ENCODE results near the gene IQGAP1.

The IQGAP1 gene

DNA sequence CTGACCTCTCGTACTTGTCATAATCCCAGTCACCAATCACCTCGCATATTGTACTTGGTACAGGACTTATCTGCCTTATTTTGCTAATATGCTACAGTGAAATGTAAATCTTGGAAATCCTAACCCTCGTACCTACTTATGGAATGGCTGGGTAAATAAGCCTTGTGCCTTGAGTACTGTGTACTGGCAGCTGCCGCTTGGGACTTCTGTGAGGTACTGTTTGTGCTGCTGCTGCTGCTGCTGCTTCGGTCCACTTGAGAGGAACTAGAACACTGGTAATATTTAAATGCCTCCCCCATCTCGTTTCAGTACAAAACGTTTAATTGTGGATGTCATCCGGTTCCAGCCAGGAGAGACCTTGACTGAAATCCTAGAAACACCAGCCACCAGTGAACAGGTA lies 99.1 kb downstream of the IQGAP1 start:
- no peak for FAIRE-seq
- DNase-seq (ENCODE audit: insufficient read length, low spot score), result no peak
- TF ChIP-seq CTCF (IDR thresholded peaks at IDR 0.05; ENCODE audit: insufficient read depth, missing control alignments), result no peak

DNA sequence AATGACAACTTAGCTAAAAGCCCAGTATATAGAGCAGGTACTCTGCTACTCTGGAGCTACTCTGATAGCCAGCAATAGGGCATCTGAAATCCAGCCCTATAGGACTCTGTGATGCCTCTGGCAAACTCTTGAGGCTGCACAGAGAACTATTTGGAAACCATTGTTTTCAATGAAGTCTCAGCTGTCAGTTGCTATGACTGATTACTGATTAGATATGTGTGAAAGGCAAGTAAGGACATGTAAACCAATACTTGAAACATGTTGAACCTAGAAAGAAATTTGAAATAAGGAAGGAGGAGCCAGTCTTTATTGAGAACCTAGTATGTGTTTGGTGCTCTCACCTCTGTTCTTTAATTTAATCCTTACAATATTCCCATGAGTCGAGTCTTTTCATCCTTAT lies 101.5 kb downstream of the IQGAP1 start:
- FAIRE-seq, result no peak
- TF ChIP-seq CTCF (IDR thresholded peaks at IDR 0.05; ENCODE audit: insufficient read depth, missing control alignments), result no peak

DNA sequence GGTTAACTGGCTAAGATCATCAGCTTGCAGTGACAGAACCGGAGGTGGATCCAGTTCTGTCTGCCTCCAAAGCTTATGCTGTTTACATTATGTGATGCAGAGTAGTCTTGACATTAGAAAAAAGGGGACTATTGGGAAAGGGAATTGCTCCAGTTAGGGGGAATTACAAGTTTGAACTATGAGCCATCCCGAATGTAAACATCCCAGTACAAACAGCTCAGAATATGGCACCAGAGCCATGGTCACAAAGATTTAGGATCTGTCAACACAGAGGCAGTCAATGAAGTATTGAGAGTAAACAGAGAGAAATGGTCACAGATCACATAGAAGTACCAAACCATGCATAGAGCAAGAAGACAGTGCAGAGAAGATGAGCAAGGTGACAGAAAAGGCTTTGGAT lies 101.9 kb downstream of the IQGAP1 start:
- FAIRE-seq (no peak), DNase-seq (ENCODE audit: insufficient read length, low spot score) (no peak)
- TF ChIP-seq CTCF (IDR thresholded peaks at IDR 0.05; ENCODE audit: insufficient read depth, missing control alignments), result no peak

More for the DNA sequence above, 101.5 kb downstream of the IQGAP1 start:
- no peak for DNase-seq (ENCODE audit: insufficient read length, low spot score)

- FAIRE-seq, result no peak
- TF ChIP-seq CTCF (IDR thresholded peaks at IDR 0.05; ENCODE audit: insufficient read depth, missing control alignments), result no peak
- no peak for DNase-seq (ENCODE audit: insufficient read length, low spot score)
Measured at GRCh38 chr15:90493647-90494046, 105.6 kb downstream of the IQGAP1 start.

GRCh38 chr15:90495067-90495466 lies 107.0 kb downstream of the IQGAP1 start:
- no peak for DNase-seq (ENCODE audit: insufficient read length, low spot score)

GRCh38 chr15:90496791-90497190 lies 108.7 kb downstream of the IQGAP1 start:
- DNase-seq (ENCODE audit: insufficient read length, low spot score) (no peak), FAIRE-seq (no peak)

More at GRCh38 chr15:90495067-90495466, 107.0 kb downstream of the IQGAP1 start:
- no peak for FAIRE-seq
- TF ChIP-seq CTCF (IDR thresholded peaks at IDR 0.05; ENCODE audit: insufficient read depth, missing control alignments), result no peak

DNA sequence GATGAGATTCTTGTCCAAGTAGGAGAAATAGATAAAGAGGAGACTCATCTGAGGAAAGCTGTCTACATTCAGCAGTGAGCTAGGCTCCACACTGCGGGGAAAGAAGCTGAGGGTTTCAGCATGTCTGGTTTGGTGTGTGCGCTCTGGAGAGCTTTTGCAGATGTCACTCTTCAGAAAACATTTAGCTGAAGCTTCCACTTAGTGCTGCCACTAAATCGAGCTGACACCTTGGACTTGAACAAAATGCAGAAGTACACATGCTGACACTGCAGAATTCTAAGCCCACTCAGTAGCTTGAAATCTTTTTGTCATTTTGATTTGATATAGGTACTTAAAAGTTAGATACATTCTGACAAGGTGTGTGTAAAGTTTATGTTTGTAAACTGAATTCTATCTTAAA lies 109.3 kb downstream of the IQGAP1 start:
- DNase-seq (ENCODE audit: insufficient read length, low spot score), result no peak
- no peak for TF ChIP-seq CTCF (IDR thresholded peaks at IDR 0.05; ENCODE audit: insufficient read depth, missing control alignments)
- no peak for FAIRE-seq

More at GRCh38 chr15:90496791-90497190, 108.7 kb downstream of the IQGAP1 start:
- TF ChIP-seq CTCF (IDR thresholded peaks at IDR 0.05; ENCODE audit: insufficient read depth, missing control alignments), result no peak

Data from D721Med (cell line).